ENCODE results near the gene TUT4.

DNA sequence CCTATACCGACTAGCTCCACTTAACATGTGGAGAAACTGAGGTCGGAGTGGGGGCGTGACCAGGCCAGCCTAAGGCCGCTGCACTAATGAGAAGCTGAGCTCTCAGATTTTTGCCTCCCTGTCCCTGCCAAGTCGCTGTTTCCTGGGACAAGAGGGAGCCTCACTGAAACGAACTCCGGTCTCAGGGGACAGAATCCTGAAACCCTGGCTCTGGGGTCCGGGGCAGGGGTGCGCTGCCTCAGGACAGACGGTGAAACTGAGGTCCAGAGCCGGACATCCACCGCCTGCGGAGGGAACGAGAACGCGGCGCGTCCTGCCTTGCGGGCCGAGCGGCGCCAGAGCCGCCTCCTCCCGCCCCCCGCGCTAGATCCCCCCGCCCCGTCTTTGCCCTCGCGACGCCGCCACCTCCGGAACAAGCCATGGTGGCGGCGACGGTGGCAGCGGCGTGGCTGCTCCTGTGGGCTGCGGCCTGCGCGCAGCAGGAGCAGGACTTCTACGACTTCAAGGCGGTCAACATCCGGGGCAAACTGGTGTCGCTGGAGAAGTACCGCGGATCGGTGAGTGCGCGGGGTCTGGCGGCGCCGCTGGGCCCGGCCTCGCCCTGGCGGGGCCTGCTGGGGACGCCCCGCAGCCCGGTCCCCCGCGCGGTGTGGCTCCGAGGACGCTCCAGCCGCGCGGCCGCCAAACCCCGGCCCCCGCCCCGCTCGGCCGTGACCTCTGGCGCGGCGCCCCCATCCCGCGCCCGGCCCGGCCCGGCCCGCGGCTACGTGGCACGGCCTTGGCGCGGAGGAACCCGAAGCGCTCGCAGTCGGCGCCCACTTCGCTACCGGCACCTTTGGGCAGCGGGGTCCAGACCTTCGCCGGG lies 49.3 kb upstream of the TUT4 start, which contains the start of gene GPX7:
- TF ChIP-seq, protein P1, sequence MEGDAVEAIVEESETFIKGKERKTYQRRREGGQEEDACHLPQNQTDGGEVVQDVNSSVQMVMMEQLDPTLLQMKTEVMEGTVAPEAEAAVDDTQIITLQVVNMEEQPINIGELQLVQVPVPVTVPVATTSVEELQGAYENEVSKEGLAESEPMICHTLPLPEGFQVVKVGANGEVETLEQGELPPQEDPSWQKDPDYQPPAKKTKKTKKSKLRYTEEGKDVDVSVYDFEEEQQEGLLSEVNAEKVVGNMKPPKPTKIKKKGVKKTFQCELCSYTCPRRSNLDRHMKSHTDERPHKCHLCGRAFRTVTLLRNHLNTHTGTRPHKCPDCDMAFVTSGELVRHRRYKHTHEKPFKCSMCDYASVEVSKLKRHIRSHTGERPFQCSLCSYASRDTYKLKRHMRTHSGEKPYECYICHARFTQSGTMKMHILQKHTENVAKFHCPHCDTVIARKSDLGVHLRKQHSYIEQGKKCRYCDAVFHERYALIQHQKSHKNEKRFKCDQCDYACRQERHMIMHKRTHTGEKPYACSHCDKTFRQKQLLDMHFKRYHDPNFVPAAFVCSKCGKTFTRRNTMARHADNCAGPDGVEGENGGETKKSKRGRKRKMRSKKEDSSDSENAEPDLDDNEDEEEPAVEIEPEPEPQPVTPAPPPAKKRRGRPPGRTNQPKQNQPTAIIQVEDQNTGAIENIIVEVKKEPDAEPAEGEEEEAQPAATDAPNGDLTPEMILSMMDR (conservative IDR thresholded peaks at IDR 0.05; ENCODE audit: low read depth in 2 of 2): no peak
- no peak for TF ChIP-seq JUNB (IDR thresholded peaks at IDR 0.05; ENCODE audit: unreplicated experiment)
- no peak for TF ChIP-seq EZH2 (IDR thresholded peaks at IDR 0.05; ENCODE audit: low read depth, unreplicated experiment)
- TF ChIP-seq EZH2phosphoT487 (IDR thresholded peaks at IDR 0.05; ENCODE audit: unreplicated experiment): no peak
- TF ChIP-seq, protein P2, sequence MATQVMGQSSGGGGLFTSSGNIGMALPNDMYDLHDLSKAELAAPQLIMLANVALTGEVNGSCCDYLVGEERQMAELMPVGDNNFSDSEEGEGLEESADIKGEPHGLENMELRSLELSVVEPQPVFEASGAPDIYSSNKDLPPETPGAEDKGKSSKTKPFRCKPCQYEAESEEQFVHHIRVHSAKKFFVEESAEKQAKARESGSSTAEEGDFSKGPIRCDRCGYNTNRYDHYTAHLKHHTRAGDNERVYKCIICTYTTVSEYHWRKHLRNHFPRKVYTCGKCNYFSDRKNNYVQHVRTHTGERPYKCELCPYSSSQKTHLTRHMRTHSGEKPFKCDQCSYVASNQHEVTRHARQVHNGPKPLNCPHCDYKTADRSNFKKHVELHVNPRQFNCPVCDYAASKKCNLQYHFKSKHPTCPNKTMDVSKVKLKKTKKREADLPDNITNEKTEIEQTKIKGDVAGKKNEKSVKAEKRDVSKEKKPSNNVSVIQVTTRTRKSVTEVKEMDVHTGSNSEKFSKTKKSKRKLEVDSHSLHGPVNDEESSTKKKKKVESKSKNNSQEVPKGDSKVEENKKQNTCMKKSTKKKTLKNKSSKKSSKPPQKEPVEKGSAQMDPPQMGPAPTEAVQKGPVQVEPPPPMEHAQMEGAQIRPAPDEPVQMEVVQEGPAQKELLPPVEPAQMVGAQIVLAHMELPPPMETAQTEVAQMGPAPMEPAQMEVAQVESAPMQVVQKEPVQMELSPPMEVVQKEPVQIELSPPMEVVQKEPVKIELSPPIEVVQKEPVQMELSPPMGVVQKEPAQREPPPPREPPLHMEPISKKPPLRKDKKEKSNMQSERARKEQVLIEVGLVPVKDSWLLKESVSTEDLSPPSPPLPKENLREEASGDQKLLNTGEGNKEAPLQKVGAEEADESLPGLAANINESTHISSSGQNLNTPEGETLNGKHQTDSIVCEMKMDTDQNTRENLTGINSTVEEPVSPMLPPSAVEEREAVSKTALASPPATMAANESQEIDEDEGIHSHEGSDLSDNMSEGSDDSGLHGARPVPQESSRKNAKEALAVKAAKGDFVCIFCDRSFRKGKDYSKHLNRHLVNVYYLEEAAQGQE (IDR thresholded peaks at IDR 0.05; ENCODE audit: unreplicated experiment): no peak
- no peak for TF ChIP-seq NANOG (IDR thresholded peaks at IDR 0.05; ENCODE audit: borderline replicate concordance)

Data from GM23338 (cell line).